ENCODE measurements around the gene GNAL. TPM values are rescaled to one million over a fixed set of nuclear protein-coding genes. Genes with fewer than 3 reads are reported as not detected.

Gene GNAL
- total and polyA plus RNA-seq, 8 donors, result under 0.01 to 6.7 (median 1.8) TPM

DNA sequence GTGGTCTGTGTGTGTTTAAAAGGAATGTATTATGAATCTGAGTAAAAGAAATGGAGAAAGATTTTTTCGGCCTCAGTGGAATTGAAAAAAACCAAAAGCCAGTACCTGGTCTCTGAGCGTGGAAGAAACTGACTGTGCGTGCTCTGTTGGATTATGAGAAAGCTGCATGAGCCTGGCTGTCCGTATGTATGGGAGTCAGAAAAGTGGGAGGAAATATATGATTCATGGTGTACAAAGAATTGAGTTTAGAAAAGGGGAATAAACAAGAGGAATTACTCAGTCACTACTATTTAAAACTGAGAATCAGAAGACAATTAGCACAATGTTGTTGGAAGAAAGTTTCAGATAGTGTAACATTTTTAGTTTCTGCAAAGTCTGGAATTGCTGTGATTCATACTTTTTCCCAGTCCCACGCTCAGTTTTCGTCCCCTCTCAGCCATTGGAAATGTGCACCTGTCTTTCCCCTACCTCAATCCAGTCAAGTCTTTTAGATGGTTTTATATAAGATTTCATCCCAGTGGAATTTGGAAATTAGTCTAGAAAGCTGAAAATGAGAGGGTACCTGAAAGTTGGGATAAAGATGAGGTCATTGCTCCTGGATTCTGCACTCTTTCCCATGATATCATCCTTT, 95.7 kb downstream of the GNAL start:
- Histone ChIP-seq H3K27me3 (no peaks in the 10 kb centered on the region), H3K27ac (no peak overlapping the region), H3K9me3 (no peaks in the 10 kb centered on the region), H3K4me1 (no peaks in the 10 kb centered on the region), H3K4me3 (no peak overlapping the region), H3K36me3 (no peaks in the 10 kb centered on the region)
- WGBS, 5 donors, result 86 to 92% (median 89%) methylated on average over 6 of the region's 6 CpGs
- intact Hi-C loops (cut with DNase I; ENCODE audit: low total_unique reads), result no loop called here
- TF ChIP-seq POLR2A (IDR thresholded peaks at IDR 0.05), result no peak
- no peak for DNase-seq

- H3K27me3 ChIP-seq, result no peaks in the 10 kb centered on the region
- TF ChIP-seq POLR2A (IDR thresholded peaks at IDR 0.05), result no peak
- no peak for TF ChIP-seq POLR2AphosphoS5 (IDR thresholded peaks at IDR 0.05)
- no peak for TF ChIP-seq CTCF (IDR thresholded peaks at IDR 0.05)
- no peak for TF ChIP-seq EP300 (IDR thresholded peaks at IDR 0.05)
- H3K27ac ChIP-seq, result no peak overlapping the region
- no peaks in the 10 kb centered on the region for H3K9me3 ChIP-seq
- intact Hi-C loops (cut with DNase I; ENCODE audit: low total_unique reads), result no loop called here
- no peaks in the 10 kb centered on the region for H3K36me3 ChIP-seq
- 16 to 25% (median 19%) methylated on average over 9 of the region's 9 CpGs for WGBS, 5 donors
- H3K4me1 ChIP-seq, result no peaks in the 10 kb centered on the region
- H3K4me3 ChIP-seq, result no peak overlapping the region
- peak in 1 of 2 donors; percentile 14 for DNase-seq
Observed at GRCh38 chr18:11785444-11786055, 96.5 kb downstream of the GNAL start.

- Histone ChIP-seq H3K27ac (no peak overlapping the region), H3K9me3 (no peaks in the 10 kb centered on the region), H3K27me3 (no peaks in the 10 kb centered on the region), H3K4me3 (no peak overlapping the region), H3K4me1 (no peaks in the 10 kb centered on the region), H3K36me3 (no peaks in the 10 kb centered on the region)
- DNase-seq, result no peak
- TF ChIP-seq POLR2A (IDR thresholded peaks at IDR 0.05) (no peak), EP300 (IDR thresholded peaks at IDR 0.05) (no peak), POLR2AphosphoS5 (IDR thresholded peaks at IDR 0.05) (no peak), CTCF (IDR thresholded peaks at IDR 0.05) (no peak)
- intact Hi-C loops (cut with DNase I; ENCODE audit: low total_unique reads), result no loop called here
- 34 to 44% (median 38%) methylated on average over 7 of the region's 7 CpGs for WGBS, 5 donors
Observed at GRCh38 chr18:11789716-11790510, 100.8 kb downstream of the GNAL start.

DNA sequence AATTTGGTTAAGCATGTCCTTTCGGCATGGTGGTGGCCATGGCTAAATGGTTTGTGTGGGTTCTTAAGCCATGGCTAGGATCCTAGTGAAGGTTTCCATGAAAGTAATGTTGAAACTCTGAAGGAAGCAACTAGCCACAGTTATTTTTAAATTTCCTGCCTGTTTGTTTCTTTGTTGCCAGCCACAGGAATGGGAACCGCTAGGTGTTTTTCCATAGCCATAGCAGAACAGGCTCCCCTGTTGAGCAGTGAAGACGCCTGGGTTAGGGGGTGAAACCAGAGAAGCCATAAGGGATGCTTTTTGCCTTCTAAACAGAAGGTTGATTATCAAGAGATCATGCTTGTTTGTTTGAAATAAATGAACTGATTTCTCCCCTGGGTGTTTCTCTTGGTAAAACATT, 102.1 kb downstream of the GNAL start:
- H3K27me3 ChIP-seq, result no peaks in the 10 kb centered on the region
- WGBS, 5 donors, result 63 to 78% (median 74%) methylated on average over 3 of the region's 3 CpGs
- H3K4me3 ChIP-seq, result no peak overlapping the region
- H3K4me1 ChIP-seq, result no peaks in the 10 kb centered on the region
- H3K9me3 ChIP-seq, result no peaks in the 10 kb centered on the region
- intact Hi-C loops (cut with DNase I; ENCODE audit: low total_unique reads), result no loop called here
- H3K27ac ChIP-seq, result no peak overlapping the region
- TF ChIP-seq POLR2A (IDR thresholded peaks at IDR 0.05) (no peak), CTCF (IDR thresholded peaks at IDR 0.05) (no peak), EP300 (IDR thresholded peaks at IDR 0.05) (no peak), POLR2AphosphoS5 (IDR thresholded peaks at IDR 0.05) (no peak)
- DNase-seq, result no peak
- H3K36me3 ChIP-seq, result no peaks in the 10 kb centered on the region
